ENCODE measurements around the gene TMEM134. TPM values are rescaled to one million over a fixed set of nuclear protein-coding genes. Genes with fewer than 3 reads are reported as not detected.

TMEM134 gene
- total RNA-seq, 4 donors from 2014 or later, result 49.2 to 184 (median 96.6) TPM

DNA sequence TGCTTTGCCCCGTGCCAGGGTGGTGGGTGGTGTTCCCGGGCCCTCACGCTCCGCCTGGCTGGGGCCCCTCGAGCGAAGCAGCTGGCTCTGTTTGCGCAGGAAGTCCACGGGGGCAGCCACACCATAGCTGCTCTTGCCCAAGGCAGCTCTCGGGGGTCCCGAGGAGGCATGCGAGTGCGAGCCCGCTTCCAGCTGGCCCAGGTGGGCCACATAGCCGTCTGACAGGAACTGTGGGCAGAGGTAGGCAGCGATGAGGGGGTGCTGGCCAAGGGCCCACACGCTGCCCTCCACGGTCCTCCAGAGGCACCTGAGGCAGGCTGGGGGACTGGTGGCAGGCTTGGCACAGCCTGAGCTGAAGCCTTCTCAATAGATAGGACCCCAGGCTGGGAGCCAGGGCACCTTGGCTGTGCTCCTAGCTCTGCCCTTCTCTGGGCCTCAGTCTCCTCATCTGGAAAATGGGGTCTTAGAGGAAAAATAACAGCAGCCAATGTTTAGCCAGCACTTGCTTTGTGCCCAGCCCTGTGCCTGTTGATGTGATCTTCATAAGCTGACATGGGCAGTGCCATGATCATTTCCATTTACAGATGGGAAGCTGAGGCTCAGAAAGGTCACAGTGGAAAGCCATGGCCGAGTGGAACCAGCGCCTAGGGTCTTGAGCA lies 23.1 kb upstream of the TMEM134 start:
- H3K27me3 ChIP-seq, result no peaks in the 10 kb centered on the region
- peak overlapping the region; percentile 50 to 83 (median 63) for H3K27ac ChIP-seq
- peaks cover 0 to 96% (median 25%) of the 10 kb centered on the region in 3 donors for H3K36me3 ChIP-seq
- H3K4me1 ChIP-seq, result peaks cover 0 to 8% (median 0%) of the 10 kb centered on the region in 4 donors
- 65 to 71% methylated on average over 12 to 16 of the region's 19 CpGs for WGBS, 2 donors
- TF ChIP-seq, protein P1, sequence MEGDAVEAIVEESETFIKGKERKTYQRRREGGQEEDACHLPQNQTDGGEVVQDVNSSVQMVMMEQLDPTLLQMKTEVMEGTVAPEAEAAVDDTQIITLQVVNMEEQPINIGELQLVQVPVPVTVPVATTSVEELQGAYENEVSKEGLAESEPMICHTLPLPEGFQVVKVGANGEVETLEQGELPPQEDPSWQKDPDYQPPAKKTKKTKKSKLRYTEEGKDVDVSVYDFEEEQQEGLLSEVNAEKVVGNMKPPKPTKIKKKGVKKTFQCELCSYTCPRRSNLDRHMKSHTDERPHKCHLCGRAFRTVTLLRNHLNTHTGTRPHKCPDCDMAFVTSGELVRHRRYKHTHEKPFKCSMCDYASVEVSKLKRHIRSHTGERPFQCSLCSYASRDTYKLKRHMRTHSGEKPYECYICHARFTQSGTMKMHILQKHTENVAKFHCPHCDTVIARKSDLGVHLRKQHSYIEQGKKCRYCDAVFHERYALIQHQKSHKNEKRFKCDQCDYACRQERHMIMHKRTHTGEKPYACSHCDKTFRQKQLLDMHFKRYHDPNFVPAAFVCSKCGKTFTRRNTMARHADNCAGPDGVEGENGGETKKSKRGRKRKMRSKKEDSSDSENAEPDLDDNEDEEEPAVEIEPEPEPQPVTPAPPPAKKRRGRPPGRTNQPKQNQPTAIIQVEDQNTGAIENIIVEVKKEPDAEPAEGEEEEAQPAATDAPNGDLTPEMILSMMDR (IDR thresholded peaks at IDR 0.05), result no peak
- peak in 1 of 2 donors; percentile 23 for TF ChIP-seq EP300 (IDR thresholded peaks at IDR 0.05)
- H3K4me3 ChIP-seq, result no peak overlapping the region
- H3K9me3 ChIP-seq, result no peaks in the 10 kb centered on the region
- DNase-seq (ENCODE audit: low spot score in 2 of 2), result no peak

DNA sequence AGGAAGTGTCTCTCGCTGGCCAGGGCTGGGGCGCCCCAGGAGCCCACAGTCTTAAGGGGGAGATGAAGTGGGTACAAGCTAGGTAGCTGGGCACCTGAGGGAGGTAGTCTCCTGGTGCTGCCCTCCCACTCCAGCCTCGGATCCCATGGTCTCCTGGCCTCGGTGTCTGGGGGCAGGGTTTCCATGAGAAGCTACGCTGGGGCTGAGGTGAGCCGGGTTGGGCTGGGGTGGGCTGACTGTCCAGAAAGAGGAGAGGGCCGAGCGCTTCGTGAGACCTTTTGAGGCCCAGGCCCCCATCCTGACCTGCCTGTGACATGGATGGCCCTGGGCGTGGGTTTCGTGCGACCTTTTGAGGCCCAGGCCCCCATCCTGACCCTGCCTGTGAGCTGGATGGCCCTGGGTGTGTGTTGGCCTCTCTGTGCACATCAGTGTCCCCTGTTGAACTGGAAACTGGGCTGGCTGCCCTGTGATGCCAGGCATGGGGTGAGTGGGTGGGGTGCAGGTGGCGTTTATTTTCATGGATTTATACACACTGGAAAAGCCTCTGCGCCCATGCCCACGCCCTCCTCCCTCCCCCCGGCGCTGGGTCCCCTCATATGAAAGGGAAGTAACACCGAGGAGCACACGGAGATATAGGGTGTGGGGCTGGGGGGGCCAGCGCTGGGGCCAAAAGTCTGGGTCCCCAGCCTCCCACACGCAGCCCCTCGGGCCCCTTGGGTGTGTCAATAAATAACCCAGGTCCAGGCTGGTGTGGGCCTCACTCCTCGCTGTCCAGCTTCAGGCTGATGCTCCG lies 22.4 kb upstream of the TMEM134 start:
- Histone ChIP-seq H3K27ac (peak overlapping the region; percentile 50 to 83 (median 63)), H3K36me3 (peaks cover 0 to 96% (median 25%) of the 10 kb centered on the region in 3 donors), H3K4me3 (no peak overlapping the region), H3K27me3 (no peaks in the 10 kb centered on the region), H3K4me1 (peaks cover 0 to 12% (median 0%) of the 10 kb centered on the region in 4 donors), H3K9me3 (no peaks in the 10 kb centered on the region)
- WGBS, 2 donors, result 54 to 67% methylated on average over 19 of the region's 24 CpGs
- no peak for DNase-seq (ENCODE audit: low spot score in 2 of 2)
- TF ChIP-seq, protein P1 (IDR thresholded peaks at IDR 0.05), result no peak
- TF ChIP-seq EP300 (IDR thresholded peaks at IDR 0.05) (no peak), POLR2A (IDR thresholded peaks at IDR 0.05) (no peak)

DNA sequence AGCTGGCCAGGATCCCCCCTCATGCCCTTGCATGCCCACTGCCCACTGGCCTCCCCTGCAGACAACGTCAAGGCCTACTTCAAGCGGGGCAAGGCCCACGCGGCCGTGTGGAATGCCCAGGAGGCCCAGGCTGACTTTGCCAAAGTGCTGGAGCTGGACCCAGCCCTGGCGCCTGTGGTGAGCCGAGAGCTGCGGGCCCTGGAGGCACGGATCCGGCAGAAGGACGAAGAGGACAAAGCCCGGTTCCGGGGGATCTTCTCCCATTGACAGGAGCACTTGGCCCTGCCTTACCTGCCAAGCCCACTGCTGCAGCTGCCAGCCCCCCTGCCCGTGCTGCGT lies 21.6 kb upstream of the TMEM134 start:
- Histone ChIP-seq H3K27ac (peak overlapping the region; percentile 19 to 83 (median 55)), H3K27me3 (no peaks in the 10 kb centered on the region), H3K9me3 (no peaks in the 10 kb centered on the region), H3K4me1 (peaks cover 0 to 20% (median under 1%) of the 10 kb centered on the region in 4 donors), H3K4me3 (no peak overlapping the region), H3K36me3 (peaks cover 0 to 88% (median 25%) of the 10 kb centered on the region in 3 donors)
- no peak for DNase-seq (ENCODE audit: low spot score in 2 of 2)
- WGBS, 2 donors, result 53 to 77% methylated on average over 14 to 15 of the region's 15 CpGs
- TF ChIP-seq EP300 (IDR thresholded peaks at IDR 0.05) (peak in 1 of 2 donors; percentile 61), POLR2A (IDR thresholded peaks at IDR 0.05) (no peak)

DNA sequence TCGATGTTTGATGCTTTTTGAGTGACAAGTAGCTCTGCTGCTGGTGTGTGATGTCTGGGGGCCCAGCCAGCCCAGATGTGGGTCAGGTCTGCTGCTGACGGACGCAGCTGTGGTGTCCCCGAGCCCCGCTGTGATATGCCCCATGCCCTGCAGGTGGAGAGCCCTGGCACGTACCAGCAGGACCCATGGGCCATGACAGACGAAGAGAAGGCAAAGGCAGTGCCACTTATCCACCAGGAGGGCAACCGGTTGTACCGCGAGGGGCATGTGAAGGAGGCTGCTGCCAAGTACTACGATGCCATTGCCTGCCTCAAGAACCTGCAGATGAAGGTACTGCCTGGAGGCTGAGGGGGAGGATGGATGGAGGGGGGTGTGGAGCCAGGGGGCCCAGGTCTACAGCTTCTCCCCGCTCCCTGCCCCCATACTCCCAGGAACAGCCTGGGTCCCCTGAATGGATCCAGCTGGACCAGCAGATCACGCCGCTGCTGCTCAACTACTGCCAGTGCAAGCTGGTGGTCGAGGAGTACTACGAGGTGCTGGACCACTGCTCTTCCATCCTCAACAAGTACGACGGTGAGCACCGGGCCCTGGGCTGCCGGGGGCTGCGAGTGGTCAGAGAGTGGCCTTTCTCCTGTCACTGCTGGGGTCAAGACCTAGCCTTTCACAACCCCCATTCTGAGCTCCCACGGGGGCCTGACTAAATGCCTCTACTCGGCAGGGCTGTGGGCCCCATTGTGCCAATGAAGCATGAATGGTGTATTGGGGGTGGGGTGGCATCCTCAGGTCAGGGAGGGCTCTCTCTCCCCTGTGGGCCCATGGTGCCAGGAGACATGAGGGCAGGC lies 21.1 kb upstream of the TMEM134 start:
- 75 to 83% methylated on average over 22 to 23 of the region's 23 CpGs for WGBS, 2 donors
- Histone ChIP-seq H3K9me3 (no peaks in the 10 kb centered on the region), H3K4me1 (peaks cover 0 to 26% (median 4%) of the 10 kb centered on the region in 4 donors), H3K36me3 (peaks cover 0 to 82% (median 25%) of the 10 kb centered on the region in 3 donors), H3K4me3 (no peak overlapping the region), H3K27me3 (no peaks in the 10 kb centered on the region), H3K27ac (peak overlapping the region in 3 of 4 donors; percentile 19 to 83 (median 74))
- TF ChIP-seq POLR2A (IDR thresholded peaks at IDR 0.05) (no peak), EP300 (IDR thresholded peaks at IDR 0.05) (no peak)
- TF ChIP-seq, protein P1 (IDR thresholded peaks at IDR 0.05), result no peak
- no peak for DNase-seq (ENCODE audit: low spot score in 2 of 2)

DNA sequence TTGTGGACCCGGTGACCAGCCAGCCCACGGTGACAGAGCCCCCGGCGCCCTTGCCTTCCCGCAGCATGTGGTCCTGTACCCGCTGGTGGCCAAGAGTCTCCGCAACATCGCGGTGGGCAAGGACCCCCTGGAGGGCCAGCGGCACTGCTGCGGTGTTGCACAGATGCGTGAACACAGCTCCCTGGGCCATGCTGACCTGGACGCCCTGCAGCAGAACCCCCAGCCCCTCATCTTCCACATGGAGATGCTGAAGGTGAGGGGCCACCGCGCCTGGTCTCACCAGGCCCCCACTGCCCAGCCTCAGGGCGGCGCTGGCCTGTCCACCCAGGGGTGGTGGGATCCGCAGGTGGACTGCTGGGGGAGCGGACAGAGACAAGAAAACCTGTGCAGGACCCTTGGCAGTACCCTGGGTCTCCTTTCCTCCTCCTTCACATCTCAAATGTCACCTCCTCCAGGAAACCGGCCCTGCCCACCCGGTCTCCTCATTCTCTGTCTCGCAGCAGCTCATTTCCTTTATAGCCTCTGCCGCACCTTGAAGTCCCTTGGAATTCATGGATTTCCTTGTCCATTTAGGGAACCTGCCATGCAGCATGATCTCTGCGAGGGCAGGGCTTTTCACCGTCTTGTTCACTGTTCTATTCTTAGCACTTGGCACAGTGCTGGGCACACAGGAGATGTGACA lies 20.3 kb upstream of the TMEM134 start:
- WGBS, 2 donors, result 82% methylated on average over 15 to 18 of the region's 25 CpGs
- peaks cover 0 to 74% (median 25%) of the 10 kb centered on the region in 3 donors for H3K36me3 ChIP-seq
- H3K27ac ChIP-seq, result peak overlapping the region in 1 of 4 donors; percentile 83
- peaks cover 0 to 33% (median 12%) of the 10 kb centered on the region in 4 donors for H3K4me1 ChIP-seq
- TF ChIP-seq, protein P1 (IDR thresholded peaks at IDR 0.05), result no peak
- TF ChIP-seq POLR2A (IDR thresholded peaks at IDR 0.05), result no peak
- no peak for TF ChIP-seq EP300 (IDR thresholded peaks at IDR 0.05)
- no peak for DNase-seq (ENCODE audit: low spot score in 2 of 2)
- H3K4me3 ChIP-seq, result no peak overlapping the region
- H3K27me3 ChIP-seq, result no peaks in the 10 kb centered on the region
- no peaks in the 10 kb centered on the region for H3K9me3 ChIP-seq
